NCI-H2196 treated with DMSO at 0.1 percent for 48 hours (cell line): ENCODE data around the gene ADGRB3.
"Not testable (repeated sequence)": the region's sequence is repeated elsewhere in the genome, so short reads cannot be mapped to it uniquely, and the experiment has no call there.

Source experiments
- DNase-seq: peaks from one replicate; lab custom pipeline; 2025; ENCODE audit not compliant: unreplicated experiment; lab: John Stamatoyannopoulos, UW

The ADGRB3 gene

GRCh38 chr6:69106511-69106910, 471.4 kb downstream of the ADGRB3 start:
- DNase-seq = no peak

GRCh38 chr6:69111301-69111700, 476.2 kb downstream of the ADGRB3 start:
- DNase-seq = no peak

- no peak for DNase-seq
Measured at GRCh38 chr6:69116658-69117057, 481.6 kb downstream of the ADGRB3 start.

GRCh38 chr6:69121461-69122406, 486.7 kb downstream of the ADGRB3 start:
- not testable (repeated sequence) for DNase-seq

GRCh38 chr6:69122407-69122773, 487.3 kb downstream of the ADGRB3 start:
- DNase-seq = no peak

GRCh38 chr6:69128411-69128810, 493.3 kb downstream of the ADGRB3 start:
- DNase-seq = no peak

- no peak for DNase-seq
Measured at GRCh38 chr6:69129046-69129445, 494.0 kb downstream of the ADGRB3 start.

- no peak for DNase-seq
Measured at GRCh38 chr6:69135927-69136326, 500.8 kb downstream of the ADGRB3 start.

GRCh38 chr6:69138148-69138547, 503.1 kb downstream of the ADGRB3 start:
- no peak for DNase-seq

- DNase-seq = no peak
Measured at GRCh38 chr6:69138893-69139494, 503.9 kb downstream of the ADGRB3 start.

- DNase-seq = no peak
Measured at GRCh38 chr6:69145062-69145461, 510.0 kb downstream of the ADGRB3 start.

- DNase-seq = no peak
Measured at GRCh38 chr6:69146385-69146784, 511.3 kb downstream of the ADGRB3 start.

GRCh38 chr6:69155467-69155866, 520.4 kb downstream of the ADGRB3 start:
- no peak for DNase-seq

- DNase-seq = no peak
Measured at GRCh38 chr6:69162811-69163210, 527.7 kb downstream of the ADGRB3 start.

GRCh38 chr6:69164564-69165229, 529.6 kb downstream of the ADGRB3 start:
- no peak for DNase-seq

- no peak for DNase-seq
Measured at GRCh38 chr6:69179681-69180080, 544.6 kb downstream of the ADGRB3 start.

GRCh38 chr6:69180361-69181067, 545.4 kb downstream of the ADGRB3 start:
- no peak for DNase-seq

- DNase-seq = no peak
Measured at GRCh38 chr6:69181964-69182363, 546.9 kb downstream of the ADGRB3 start.

- DNase-seq = no peak
Measured at GRCh38 chr6:69185276-69185675, 550.2 kb downstream of the ADGRB3 start.

- no peak for DNase-seq
Measured at GRCh38 chr6:69202768-69203167, 567.7 kb downstream of the ADGRB3 start.

GRCh38 chr6:69216127-69216526, 581.0 kb downstream of the ADGRB3 start:
- no peak for DNase-seq
